ENCODE data around the gene NUP153. TPM values are rescaled to one million over a fixed set of nuclear protein-coding genes. Genes with fewer than 3 reads are reported as not detected.

NUP153 gene
- polyA plus RNA-seq, 3 donors = 52.4 to 56.1 (median 53.6) TPM

DNA sequence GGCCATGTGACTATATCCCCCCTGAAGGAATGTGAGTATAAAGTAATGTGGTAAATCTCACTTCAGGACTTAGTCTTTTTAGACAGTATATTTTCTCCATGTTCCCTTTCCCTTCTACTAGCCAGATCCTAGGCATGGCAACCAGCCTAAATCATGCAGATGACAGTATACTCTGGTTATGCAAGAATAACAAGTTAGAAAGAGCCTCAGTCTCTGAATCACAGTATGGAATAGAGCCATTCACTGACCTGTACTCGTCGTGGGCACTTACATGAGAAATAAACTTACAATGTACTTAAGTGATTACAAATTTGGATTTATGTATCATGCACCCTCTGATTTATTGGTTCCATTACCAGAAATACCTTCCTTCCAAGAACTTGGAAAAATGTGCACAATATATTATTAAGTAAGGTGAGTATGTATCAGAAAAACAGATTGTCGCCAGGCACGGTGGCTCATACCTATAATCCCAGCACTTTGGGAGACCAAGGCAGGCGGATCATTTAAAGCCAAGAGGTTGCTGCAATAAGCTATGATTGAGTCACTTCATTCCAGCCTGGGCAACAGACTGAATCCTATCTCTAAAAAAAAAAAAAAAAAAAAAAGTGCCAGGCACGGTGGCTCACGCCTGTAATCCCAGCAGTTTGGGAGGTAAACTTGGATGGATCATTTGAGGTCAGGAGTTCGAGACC, 131.7 kb downstream of the NUP153 start:
- no peak for DNase-seq

DNA sequence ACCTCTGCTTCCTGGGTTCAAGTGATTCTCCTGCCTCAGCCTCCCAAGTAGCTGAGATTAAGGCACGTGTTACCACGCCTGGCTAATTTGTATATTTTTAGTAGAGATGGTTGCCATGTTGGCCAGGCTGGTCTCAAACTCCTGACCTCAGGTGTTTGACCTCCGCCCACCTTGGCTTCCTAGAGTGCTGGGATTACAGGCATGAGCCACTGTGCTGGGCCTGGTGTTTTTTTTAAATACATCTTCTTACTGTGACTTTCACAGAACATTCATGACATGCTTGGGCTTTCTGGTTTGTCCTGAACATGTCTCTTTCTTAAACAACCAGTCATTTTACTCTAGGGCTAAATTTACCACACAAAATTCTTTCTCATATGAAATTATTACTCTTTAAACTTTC, 141.3 kb downstream of the NUP153 start:
- DNase-seq = no peak

Other genes with a start within 250 kb of the NUP153 start
- 10 to 100 TPM; 38.5 to 42.3 (median 39.4) TPM for gene FAM8A1, start 106.6 kb downstream of the NUP153 start, polyA plus RNA-seq (ENCODE audit: insufficient read length in 3 of 3)

Measured in renal pelvis (tissue), 4 donors.